Calu3 (cell line): Measurements from ENCODE around the gene ABCA7. TPM values are rescaled to one million over a fixed set of nuclear protein-coding genes. Genes with fewer than 3 reads are reported as not detected.
A peak's percentile ranks its signal among the peaks of the same experiment; 100 is the strongest.

ENCODE experiments used
- BruUV-seq: library from RNA; stranded (reverse); fragments of 400-500 nt; replicated peaks from 2 replicates; lab custom pipeline; 2021; lab: Mats Ljungman, UMichigan
- CTCF ChIA-PET: fragments of 300-600 bp; sonication (Branson Sonifier 250); formaldehyde crosslinking; loops from one replicate; lab custom pipeline; 2022; ENCODE audit warnings: antibody characterized with exemption; lab: Charles Lee
- DNase-seq: peaks from one replicate; pipeline ENCODE4 v3.0.0; 2022
- H3K27ac Mint-ChIP-seq: one replicate; pipeline ENCODE4 v1.8.0; 2022; ENCODE audit warnings: mixed read lengths; ENCODE audit not compliant: unreplicated experiment
- H3K27me3 Mint-ChIP-seq: one replicate; pipeline ENCODE4 v1.8.0; 2022; ENCODE audit warnings: mixed read lengths; ENCODE audit not compliant: unreplicated experiment
- H3K36me3 Mint-ChIP-seq: one replicate; pipeline ENCODE4 v1.8.0; 2022; ENCODE audit warnings: mild to moderate bottlenecking, moderate library complexity, mixed read lengths; ENCODE audit not compliant: insufficient read depth, unreplicated experiment
- H3K4me1 Mint-ChIP-seq: one replicate; pipeline ENCODE4 v1.8.0; 2022; ENCODE audit warnings: mild to moderate bottlenecking, low read depth, mixed read lengths; ENCODE audit not compliant: unreplicated experiment
- H3K4me3 Mint-ChIP-seq: one replicate; pipeline ENCODE4 v1.8.0; 2022; ENCODE audit warnings: mild to moderate bottlenecking, low read depth, moderate library complexity, mixed read lengths; ENCODE audit not compliant: unreplicated experiment
- H3K9me3 Mint-ChIP-seq: one replicate; pipeline ENCODE4 v1.8.0; 2022; ENCODE audit warnings: low read depth, mixed read lengths; ENCODE audit not compliant: unreplicated experiment
- intact Hi-C: fragments of 100-400 bp; cut with micrococcal nuclease; formaldehyde crosslinking; loops from one replicate; pipeline ENCODE4 v1.10.0; 2022; ENCODE audit not compliant: unreplicated experiment
- total RNA-seq: library from RNA; stranded (reverse); gene quantifications from 2 replicates; pipeline ENCODE4 v1.2.3, GENCODE V29; 2022
- TF ChIP-seq, protein P1 (sequence below): fragments of 200-600 bp; IDR thresholded peaks from one replicate; pipeline ENCODE4 v1.8.0; 2022; ENCODE audit warnings: antibody characterized with exemption; ENCODE audit not compliant: unreplicated experiment

ABCA7 gene
- total RNA-seq, 1 experiment from 2014 or later, result 22.7 TPM

- Mint-ChIP-seq H3K9me3 (no peaks in the 10 kb centered on the region), H3K27me3 (no peaks in the 10 kb centered on the region), H3K36me3 (peaks cover 56% of the 10 kb centered on the region), H3K4me3 (peak overlapping the region; percentile 67), H3K27ac (peak overlapping the region; percentile 80), H3K4me1 (peaks cover 20% of the 10 kb centered on the region)
- TF ChIP-seq, protein P1, sequence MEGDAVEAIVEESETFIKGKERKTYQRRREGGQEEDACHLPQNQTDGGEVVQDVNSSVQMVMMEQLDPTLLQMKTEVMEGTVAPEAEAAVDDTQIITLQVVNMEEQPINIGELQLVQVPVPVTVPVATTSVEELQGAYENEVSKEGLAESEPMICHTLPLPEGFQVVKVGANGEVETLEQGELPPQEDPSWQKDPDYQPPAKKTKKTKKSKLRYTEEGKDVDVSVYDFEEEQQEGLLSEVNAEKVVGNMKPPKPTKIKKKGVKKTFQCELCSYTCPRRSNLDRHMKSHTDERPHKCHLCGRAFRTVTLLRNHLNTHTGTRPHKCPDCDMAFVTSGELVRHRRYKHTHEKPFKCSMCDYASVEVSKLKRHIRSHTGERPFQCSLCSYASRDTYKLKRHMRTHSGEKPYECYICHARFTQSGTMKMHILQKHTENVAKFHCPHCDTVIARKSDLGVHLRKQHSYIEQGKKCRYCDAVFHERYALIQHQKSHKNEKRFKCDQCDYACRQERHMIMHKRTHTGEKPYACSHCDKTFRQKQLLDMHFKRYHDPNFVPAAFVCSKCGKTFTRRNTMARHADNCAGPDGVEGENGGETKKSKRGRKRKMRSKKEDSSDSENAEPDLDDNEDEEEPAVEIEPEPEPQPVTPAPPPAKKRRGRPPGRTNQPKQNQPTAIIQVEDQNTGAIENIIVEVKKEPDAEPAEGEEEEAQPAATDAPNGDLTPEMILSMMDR, result no peak
- intact Hi-C loops, result no loop called here
- DNase-seq, result no peak
- CTCF ChIA-PET, result interaction anchor here (0.9 kb wide), 1 partner anchor 21 kb away, joined by 3 read pairs; no protein-coding TSS in a partner anchor
- no TSS peak for BruUV-seq
Measured at GRCh38 chr19:1017906-1018305, 22.0 kb upstream of the ABCA7 start.

GRCh38 chr19:1018393-1018792, 21.5 kb upstream of the ABCA7 start:
- BruUV-seq, result no TSS peak
- TF ChIP-seq, protein P1, result no peak
- intact Hi-C loops, result no loop called here
- Mint-ChIP-seq H3K27ac (peak overlapping the region; percentile 80), H3K4me3 (peak overlapping the region; percentile 67), H3K9me3 (no peaks in the 10 kb centered on the region), H3K4me1 (peaks cover 20% of the 10 kb centered on the region), H3K27me3 (no peaks in the 10 kb centered on the region), H3K36me3 (peaks cover 56% of the 10 kb centered on the region)
- no peak for DNase-seq
- CTCF ChIA-PET, result no interaction called here

- Mint-ChIP-seq H3K9me3 (no peaks in the 10 kb centered on the region), H3K4me1 (peaks cover 20% of the 10 kb centered on the region), H3K27ac (no peak overlapping the region), H3K4me3 (peak overlapping the region; percentile 87), H3K27me3 (no peaks in the 10 kb centered on the region), H3K36me3 (peaks cover 56% of the 10 kb centered on the region)
- TF ChIP-seq, protein P1, result no peak
- no TSS peak for BruUV-seq
- no peak for DNase-seq
- CTCF ChIA-PET, result no interaction called here
- intact Hi-C loops, result no loop called here
Measured at GRCh38 chr19:1018932-1019615, 20.8 kb upstream of the ABCA7 start.

DNA sequence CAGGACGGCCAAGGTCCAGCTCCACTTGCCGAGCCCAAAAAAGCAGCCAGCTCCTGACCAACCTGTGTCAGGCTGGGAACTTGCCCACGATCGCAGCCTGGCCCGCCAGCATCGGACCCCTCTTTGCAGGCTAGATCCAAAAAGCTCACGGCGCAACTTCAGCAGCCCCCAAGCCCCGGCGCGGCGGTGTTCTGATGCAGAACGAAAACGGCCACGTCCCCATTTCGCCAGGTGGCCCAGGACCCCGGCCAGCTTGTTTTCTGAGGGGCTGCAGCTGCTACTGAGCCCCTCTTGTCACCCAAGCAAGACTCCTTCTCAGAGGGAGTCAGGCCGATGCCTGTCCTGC, 20.3 kb upstream of the ABCA7 start:
- Mint-ChIP-seq H3K4me3 (peak overlapping the region; percentile 87), H3K9me3 (no peaks in the 10 kb centered on the region), H3K27me3 (no peaks in the 10 kb centered on the region), H3K4me1 (peaks cover 20% of the 10 kb centered on the region), H3K36me3 (peaks cover 56% of the 10 kb centered on the region), H3K27ac (peak overlapping the region; percentile 82)
- TF ChIP-seq, protein P1, result no peak
- DNase-seq, result no peak
- BruUV-seq, result no TSS peak
- CTCF ChIA-PET, result no interaction called here
- intact Hi-C loops, result no loop called here
